Renal cortex interstitium (tissue), 11 donors: Measurements from ENCODE around the gene FLNC. TPM values are rescaled to one million over a fixed set of nuclear protein-coding genes. Genes with fewer than 3 reads are reported as not detected.

Source experiments
- DNase-seq, 11 donors: peaks; one replicate each; pipeline ENCODE4 v3.0.0-alpha.2; 2013; ENCODE audit warnings: low read depth in 9 of 11, low spot score in 4 of 11; ENCODE audit errors: extremely low read depth in 1 of 11
- polyA plus RNA-seq, 3 donors: library from polyadenylated mRNA; unstranded; fragments of 120-200 nt; gene quantifications; one replicate each; pipeline ENCODE4 v1.2.1, GENCODE V29; 2013; ENCODE audit not compliant: insufficient read length in 3 of 3

Gene FLNC
- polyA plus RNA-seq, 3 donors, result 11.2 to 23.6 (median 17.8) TPM

DNA sequence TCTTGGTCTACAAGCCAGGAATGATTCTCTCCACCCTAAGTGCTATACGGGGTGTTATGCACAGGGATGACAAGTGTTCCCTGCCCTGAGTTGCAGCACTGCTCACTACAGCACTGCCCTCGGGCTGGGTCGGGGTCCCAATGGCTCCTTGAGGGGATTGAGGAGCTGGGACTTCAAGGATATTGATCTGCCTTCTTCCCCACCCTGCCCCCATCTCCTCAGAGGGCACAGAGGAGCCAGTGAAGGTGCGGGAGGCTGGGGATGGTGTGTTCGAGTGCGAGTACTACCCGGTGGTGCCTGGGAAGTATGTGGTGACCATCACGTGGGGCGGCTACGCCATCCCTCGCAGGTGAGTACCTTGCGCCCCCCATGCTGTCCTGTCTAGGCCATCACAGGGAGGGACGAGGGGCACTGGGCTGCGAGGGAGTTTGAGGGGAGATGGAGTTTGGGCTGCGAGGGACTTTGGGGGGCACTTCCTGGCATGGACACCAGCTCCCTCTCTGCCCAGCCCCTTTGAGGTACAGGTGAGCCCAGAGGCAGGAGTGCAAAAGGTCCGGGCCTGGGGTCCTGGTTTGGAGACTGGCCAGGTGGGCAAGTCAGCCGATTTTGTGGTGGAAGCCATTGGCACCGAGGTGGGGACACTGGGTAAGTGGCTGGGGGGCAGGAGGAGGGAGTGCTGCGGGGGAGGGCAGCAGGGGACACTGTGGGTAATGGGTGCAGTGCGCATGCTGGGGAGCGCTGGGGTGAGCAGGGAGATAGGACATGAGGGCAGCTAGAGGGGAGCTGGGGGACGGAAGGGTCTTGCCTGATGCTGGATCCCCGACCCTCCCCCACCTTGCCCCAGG lies 10.3 kb downstream of the FLNC start:
- DNase-seq, result no peak

DNA sequence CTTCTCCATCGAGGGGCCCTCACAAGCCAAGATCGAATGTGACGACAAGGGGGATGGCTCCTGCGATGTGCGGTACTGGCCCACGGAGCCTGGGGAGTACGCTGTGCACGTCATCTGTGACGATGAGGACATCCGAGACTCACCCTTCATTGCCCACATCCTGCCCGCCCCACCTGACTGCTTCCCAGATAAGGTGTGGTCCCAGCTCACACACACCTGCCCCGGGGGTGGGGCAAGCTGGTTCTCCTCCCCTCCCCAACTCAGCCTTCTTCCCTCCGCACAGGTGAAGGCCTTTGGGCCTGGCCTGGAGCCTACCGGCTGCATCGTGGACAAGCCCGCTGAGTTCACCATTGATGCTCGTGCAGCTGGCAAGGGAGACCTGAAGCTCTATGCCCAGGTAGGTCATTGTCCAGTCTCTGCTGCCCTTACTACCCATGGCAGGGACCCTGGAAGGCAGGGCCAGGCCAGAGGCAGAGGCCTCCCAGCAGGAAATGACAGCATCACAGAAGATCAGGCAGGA lies 11.0 kb downstream of the FLNC start:
- DNase-seq, result no peak

DNA sequence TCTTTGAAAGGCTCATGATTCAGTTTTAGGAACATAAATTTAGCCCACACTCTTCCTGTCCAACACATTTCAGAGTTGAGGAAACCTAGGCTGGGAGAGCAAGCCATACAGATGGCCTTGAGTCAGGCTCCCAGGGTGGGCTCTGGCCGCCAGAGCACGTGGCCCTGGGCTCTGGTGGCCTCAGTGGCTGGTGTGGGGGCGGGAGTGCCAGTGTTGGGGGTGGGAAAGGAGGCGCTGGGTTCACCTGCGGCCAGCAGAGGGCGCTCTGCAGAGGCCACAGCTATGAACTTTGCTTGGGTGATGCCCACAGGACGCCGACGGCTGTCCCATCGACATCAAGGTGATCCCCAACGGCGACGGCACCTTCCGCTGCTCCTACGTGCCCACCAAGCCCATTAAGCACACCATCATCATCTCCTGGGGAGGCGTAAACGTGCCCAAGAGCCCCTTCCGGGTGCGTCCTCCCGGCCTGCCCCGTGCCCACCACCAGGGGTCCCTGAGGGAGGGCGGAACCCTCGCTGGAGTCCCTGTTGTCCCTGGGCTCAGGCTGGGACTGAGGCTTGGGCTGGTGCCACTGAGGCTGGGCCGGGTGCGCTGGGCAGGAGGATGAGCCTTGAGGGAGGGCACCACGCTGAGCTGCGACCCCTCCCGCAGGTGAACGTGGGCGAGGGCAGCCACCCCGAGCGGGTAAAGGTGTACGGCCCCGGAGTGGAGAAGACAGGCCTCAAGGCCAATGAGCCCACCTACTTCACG lies 11.9 kb downstream of the FLNC start:
- no peak for DNase-seq

DNA sequence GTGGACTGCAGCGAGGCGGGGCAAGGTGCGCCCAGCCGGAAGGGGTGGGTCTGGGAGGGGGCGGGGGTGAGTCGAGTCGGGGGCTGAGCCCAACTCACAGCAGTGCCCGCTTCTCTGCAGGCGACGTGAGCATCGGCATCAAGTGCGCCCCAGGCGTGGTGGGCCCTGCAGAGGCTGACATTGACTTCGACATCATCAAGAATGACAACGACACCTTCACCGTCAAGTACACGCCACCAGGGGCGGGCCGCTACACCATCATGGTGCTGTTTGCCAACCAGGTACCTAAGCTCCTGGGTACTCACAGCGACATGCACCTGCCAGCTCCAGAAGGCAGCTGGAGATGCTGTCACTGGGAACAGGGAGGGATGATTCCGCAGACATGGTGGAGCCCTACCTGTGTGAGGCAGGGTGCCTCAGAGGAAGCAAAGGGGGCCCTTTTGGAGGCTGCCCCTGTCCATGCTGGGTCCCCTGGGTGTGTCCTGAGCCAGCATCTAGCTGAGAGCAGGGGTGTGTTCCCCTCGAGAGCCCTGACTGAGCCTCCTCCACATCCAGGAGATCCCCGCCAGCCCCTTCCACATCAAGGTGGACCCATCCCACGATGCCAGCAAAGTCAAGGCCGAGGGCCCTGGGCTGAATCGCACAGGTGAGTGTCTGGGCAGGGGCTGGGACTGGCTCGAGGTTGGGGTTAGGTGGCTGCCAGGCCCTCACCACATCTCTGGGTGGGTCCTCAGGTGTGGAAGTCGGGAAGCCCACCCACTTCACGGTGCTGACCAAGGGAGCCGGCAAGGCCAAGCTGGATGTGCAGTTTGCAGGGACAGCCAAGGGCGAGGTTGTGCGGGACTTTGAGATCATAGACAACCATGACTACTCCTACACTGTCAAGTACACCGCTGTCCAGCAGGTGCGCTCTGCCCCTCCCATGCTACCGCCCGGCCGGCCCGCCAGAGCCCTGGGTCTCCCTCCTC lies 12.8 kb downstream of the FLNC start:
- no peak for DNase-seq

DNA sequence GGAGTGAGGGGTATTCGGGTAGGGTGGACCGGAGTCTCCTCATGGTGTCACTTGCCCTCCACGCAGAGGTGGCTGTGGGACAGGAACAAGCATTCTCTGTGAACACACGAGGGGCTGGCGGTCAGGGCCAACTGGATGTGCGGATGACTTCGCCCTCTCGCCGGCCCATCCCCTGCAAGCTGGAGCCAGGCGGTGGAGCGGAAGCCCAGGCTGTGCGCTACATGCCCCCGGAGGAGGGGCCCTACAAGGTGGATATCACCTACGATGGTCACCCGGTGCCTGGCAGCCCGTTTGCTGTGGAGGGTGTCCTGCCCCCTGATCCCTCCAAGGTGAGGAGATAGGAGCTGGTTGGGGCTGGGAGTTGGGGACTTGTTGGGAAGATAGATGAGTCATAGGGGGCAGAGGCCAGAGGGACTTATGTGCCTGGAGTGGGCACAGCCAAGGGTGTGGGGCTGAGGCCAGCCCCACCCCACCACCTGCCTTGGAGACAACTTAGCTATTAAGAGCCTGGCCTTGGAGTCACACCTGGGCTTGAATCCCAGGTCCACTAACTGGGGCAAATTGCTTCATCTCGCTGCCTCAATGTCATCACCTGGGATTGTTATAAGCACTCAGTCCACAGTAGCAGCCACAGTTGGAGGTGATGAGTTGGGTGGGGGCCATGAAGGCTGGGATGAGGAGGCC lies 13.9 kb downstream of the FLNC start:
- DNase-seq, result no peak

DNA sequence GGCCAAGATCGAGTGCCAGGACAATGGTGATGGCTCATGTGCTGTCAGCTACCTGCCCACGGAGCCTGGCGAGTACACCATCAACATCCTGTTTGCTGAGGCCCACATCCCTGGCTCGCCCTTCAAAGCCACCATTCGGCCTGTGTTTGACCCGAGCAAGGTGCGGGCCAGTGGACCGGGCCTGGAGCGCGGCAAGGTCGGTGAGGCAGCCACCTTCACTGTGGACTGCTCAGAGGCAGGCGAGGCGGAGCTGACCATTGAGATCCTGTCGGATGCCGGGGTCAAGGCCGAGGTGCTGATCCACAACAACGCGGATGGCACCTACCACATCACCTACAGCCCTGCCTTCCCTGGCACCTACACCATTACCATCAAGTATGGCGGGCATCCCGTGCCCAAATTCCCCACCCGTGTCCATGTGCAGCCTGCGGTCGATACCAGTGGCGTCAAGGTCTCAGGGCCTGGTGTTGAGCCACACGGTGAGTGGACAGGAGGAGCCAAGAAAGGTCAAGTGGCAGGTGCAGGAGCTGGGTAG lies 14.6 kb downstream of the FLNC start:
- no peak for DNase-seq

DNA sequence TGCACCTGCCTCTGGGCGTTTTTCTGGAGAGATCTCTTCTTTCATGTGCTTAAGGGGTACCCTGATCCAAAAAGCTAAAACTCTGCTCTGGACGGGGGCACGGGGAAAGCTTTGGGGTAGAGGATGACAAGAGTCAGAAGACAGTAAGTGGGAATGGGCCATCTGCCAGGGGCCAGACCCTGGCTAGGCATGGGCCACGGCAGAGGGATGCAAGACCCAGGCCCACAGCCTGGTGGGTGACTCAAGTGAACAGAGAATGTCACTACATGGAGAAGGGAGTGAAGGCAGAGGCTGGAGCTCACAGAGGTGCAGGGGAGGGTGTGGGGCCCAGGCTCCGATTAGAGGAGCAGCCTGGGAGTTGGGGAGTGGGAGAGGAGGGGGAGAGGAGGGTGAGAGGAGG lies 15.3 kb downstream of the FLNC start:
- DNase-seq, result no peak

DNA sequence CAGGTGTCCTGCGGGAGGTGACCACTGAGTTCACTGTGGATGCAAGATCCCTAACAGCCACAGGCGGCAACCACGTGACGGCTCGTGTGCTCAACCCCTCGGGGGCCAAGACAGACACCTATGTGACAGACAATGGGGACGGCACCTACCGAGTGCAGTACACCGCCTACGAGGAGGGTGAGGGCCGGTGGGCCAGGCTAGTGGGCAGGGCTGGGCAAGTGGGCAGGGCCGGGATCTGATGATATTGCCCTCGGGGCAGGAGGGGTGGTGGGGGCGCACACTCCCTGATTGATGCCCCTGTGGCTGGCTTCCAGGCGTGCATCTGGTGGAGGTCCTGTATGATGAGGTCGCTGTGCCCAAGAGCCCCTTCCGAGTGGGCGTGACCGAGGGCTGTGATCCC lies 15.8 kb downstream of the FLNC start:
- DNase-seq, result no peak

DNA sequence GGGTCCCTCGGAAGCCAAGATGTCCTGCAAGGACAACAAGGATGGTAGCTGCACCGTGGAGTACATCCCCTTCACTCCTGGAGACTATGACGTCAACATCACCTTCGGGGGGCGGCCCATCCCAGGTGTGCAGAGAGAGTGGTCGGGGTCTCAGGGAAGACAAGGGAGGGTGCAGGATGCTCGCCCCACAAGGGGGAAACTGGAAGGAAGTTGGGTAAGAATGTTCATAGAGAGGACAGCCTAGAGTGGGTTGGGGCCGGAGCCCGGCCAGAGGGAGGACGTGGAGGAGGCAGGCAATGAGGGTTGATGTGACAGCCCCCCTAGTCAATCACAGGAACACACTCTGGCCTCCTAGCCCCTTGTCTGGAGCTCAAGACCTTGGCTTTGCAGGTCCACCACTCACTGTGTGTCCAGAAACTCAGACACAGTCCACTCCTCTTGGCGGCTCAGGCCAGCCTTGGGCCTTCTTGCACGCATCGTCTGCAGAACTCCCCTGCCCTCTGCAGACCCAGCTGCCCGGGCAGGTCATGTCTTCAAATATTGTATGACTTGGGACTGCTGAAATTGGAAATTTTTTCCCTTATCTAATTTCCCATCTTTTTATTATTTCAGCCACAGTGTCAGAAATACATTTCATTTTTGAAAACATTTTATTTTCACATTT lies 16.7 kb downstream of the FLNC start:
- DNase-seq, result no peak

DNA sequence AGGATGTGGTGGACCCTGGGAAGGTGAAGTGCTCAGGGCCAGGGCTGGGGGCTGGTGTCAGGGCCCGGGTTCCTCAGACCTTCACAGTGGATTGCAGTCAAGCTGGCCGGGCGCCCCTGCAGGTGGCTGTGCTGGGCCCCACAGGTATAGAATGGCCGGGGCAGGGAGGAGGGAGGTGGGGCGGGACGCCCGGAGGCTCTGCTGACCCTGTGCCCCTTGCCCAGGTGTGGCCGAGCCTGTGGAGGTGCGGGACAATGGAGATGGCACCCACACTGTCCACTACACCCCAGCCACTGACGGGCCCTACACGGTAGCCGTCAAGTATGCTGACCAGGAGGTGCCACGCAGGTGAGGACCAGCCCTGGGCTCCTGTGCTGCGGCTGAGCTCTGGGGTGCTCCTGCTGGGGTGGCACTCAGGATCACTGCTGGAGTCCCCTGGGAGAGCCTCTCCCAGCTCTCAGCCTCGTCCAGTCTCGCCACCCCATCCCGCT lies 17.6 kb downstream of the FLNC start:
- no peak for DNase-seq

DNA sequence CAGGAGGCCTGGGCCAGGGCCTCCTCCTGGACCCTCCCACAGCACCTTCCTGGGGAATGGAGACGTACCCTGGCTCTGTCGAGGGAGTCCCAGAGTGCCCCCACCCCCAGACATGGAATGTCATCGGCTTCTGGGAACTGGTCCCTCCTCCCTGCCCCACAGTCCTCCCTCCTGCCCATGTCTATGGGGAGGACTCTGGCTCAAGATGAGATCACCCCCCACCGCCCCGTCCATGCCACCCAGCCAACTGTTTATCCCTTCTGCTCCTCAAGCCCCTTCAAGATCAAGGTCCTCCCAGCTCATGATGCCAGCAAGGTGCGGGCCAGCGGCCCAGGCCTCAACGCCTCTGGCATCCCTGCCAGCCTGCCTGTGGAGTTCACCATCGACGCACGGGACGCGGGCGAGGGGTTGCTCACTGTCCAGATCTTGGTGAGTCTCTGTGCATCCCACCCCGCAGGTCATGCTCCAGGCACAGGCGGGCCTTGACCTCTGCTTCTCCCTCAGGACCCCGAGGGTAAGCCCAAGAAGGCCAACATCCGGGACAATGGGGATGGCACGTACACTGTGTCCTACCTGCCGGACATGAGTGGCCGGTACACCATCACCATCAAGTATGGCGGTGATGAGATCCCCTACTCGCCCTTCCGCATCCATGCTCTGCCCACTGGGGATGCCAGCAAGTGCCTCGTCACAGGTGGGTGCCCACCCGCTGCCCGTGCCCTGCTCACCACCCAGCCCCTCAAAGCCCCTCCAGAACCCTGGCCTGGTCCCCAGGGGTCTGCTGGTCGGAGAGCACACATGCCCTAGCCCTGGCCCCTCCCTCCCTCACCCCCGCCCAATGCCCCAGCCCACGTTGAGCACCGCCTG lies 18.3 kb downstream of the FLNC start:
- no peak for DNase-seq

DNA sequence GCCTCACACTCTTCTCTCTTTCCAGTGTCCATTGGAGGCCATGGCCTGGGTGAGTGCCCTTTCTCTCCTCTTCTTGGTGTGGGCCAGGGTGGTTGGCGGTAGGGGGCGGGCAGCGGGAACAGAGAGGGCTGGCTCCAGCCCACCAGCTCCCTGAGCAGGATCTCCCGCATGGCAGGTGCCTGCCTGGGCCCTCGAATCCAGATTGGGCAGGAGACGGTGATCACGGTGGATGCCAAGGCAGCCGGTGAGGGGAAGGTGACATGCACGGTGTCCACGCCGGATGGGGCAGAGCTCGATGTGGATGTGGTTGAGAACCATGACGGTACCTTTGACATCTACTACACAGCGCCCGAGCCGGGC lies 18.9 kb downstream of the FLNC start:
- DNase-seq, result no peak

DNA sequence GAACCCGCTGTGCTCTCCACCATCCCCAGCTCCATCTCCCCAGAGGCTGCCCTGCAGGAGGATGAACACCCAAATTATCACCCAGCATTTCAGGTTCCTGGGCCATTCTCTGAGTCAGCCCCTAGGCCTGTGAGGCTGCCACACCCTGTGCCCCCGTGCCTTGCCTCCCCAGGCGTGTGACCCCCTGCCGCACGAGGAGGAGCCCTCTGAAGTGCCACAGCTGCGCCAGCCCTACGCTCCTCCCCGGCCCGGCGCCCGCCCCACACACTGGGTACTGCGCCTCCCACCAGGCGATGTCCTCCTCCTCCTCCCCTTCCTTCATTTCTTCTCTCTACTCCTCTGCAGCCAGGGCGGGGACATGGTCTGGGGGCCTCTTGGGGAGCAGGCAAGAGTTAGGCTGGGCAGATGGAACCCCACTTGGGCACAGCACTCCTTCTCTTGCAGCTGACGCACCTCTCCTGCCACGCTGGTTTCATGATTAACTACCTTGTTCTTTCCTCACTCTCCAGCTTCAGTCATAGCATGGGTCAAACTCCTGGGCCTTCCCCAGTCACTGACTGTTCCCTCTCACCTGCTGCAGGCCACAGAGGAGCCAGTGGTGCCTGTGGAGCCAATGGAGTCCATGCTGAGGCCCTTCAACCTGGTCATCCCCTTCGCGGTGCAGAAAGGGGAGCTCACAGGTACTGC lies 19.7 kb downstream of the FLNC start:
- no peak for DNase-seq

DNA sequence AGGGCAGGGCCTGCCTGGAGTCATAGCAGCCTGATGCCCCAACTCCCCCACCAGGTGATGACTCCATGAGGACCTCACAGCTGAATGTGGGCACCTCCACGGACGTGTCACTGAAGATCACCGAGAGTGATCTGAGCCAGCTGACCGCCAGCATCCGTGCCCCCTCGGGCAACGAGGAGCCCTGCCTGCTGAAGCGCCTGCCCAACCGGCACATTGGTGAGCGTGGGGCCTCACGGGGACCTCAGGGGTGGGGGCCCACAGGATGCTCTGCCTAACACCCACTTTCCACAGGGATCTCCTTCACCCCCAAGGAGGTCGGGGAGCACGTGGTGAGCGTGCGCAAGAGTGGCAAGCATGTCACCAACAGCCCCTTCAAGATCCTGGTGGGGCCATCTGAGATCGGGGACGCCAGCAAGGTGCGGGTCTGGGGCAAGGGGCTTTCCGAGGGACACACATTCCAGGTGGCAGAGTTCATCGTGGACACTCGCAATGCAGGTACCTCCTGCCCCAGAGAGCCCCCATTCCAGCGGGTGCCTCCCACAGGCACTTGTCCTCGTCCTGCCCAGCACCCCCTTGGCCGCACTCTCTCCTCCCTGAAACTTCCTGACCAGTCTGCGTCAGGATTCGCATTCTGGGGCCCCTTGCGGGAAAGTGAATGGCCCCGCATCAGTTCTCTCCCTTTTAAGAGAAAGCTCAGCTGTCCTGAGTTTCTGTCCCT lies 22.5 kb downstream of the FLNC start:
- DNase-seq, result no peak

DNA sequence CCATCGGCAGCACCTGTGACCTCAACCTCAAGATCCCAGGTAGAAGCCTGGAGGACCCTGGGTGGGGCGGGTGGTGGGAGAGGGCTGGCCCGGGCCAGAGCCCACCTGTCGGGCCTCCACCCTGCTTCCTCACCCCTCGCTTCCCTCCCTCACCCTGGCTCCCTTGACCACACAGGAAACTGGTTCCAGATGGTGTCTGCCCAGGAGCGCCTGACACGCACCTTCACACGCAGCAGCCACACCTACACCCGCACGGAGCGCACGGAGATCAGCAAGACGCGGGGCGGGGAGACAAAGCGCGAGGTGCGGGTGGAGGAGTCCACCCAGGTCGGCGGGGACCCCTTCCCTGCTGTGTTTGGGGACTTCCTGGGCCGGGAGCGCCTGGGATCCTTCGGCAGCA lies 23.6 kb downstream of the FLNC start:
- DNase-seq, result no peak

DNA sequence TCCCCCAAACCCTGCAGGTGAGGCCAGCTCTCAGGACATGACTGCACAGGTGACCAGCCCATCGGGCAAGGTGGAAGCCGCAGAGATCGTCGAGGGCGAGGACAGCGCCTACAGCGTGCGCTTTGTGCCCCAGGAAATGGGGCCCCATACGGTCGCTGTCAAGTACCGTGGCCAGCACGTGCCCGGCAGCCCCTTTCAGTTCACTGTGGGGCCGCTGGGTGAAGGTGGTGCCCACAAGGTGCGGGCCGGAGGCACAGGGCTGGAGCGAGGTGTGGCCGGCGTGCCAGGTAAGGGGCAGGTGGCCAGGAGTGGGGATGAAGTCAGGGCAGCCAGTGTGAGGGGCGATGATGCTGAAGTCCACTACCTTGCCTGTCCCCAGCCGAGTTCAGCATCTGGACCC lies 24.2 kb downstream of the FLNC start:
- DNase-seq, result no peak
